Neural cell (in vitro differentiated cells): ENCODE measurements around the gene KRT76.

Experiments
- EP300 ChIP-seq: fragments of 450-650 bp; conservative IDR thresholded peaks from 2 replicates; pipeline ENCODE4 v1.6.1; 2014; ENCODE audit warnings: antibody characterized with exemption, mild to moderate bottlenecking, moderate library complexity; ENCODE audit not compliant: poor library complexity, severe bottlenecking
- POLR2AphosphoS5 ChIP-seq: IDR thresholded peaks from 2 replicates; pipeline ENCODE4 v1.6.1; 2012
- TF ChIP-seq, protein P1 (sequence below): fragments of 450-650 bp; IDR thresholded peaks from 2 replicates; pipeline ENCODE4 v1.5.1; 2014; ENCODE audit warnings: antibody characterized with exemption, mild to moderate bottlenecking, moderate library complexity; ENCODE audit not compliant: poor library complexity, severe bottlenecking

DNA sequence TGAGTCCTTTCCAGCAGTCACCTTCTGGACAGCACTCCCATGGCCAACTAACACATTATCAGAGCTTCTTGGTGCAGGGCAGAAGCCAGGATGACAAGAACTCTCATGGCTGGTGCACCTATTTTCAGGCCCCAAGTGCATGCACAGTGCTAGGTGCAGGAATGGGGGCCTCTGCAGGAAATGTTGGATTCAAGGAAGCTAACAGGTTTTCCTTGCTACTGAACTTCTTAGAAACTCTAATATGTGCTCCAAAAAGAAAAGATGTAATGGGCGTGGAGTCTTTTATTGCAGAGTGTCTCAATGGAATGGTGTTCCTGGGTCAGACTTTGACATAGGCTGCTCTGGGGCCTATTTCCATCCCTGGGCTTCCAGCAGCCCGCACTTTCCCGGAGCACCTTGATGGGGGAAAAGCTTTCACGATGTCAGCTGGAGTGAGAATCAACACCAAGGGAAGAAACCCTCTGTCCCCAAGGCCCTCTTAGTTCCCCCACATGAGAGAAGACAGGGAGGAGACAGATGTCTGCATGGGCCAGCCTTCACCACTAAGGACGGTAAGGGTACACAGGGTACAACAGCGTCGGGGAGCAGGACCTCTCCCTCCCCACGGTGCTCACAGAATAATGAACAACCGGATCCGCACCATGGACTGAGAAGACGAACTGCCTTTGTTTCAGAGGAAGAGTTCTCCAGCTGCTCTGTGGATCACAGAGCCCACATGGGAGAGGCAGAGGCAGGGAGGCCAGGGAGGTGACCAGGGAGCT is 11.9 kb upstream of the KRT76 start:
- TF ChIP-seq EP300 (no peak), POLR2AphosphoS5 (no peak)
- TF ChIP-seq, protein P1, sequence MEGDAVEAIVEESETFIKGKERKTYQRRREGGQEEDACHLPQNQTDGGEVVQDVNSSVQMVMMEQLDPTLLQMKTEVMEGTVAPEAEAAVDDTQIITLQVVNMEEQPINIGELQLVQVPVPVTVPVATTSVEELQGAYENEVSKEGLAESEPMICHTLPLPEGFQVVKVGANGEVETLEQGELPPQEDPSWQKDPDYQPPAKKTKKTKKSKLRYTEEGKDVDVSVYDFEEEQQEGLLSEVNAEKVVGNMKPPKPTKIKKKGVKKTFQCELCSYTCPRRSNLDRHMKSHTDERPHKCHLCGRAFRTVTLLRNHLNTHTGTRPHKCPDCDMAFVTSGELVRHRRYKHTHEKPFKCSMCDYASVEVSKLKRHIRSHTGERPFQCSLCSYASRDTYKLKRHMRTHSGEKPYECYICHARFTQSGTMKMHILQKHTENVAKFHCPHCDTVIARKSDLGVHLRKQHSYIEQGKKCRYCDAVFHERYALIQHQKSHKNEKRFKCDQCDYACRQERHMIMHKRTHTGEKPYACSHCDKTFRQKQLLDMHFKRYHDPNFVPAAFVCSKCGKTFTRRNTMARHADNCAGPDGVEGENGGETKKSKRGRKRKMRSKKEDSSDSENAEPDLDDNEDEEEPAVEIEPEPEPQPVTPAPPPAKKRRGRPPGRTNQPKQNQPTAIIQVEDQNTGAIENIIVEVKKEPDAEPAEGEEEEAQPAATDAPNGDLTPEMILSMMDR, result no peak
